ENCODE data around the gene OXCT2. TPM values are rescaled to one million over a fixed set of nuclear protein-coding genes. Genes with fewer than 3 reads are reported as not detected.

The OXCT2 gene
- 1.8 and 2.3 TPM in 2 replicates for total RNA-seq

DNA sequence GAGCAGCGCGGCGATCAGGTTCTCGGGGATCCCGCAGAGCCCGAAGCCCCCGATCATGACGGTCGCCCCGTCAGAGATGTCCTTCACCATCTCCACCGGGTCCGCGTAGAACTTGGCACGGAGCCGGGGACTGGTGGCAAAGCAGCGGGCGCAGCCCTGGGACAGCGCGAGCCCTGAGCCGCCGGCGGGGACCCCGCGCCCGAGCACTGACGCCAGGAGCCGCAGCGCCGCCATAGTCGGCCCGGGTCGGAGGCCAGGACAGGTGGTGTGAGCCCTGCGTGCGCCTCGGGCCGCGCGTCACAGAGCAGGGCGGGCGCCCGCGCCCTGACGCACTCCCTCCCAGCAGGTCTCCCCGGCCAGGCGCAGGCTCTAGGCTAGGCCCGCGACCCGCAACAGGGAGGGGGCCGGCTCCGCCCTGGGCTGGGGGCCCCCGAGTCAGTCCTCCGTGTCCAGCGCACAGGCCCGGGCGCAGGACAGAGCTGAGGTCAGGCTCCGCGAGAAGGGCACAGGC lies at the start of gene OXCT2:
TSS of gene OXCT2 (minus strand) at position 327 of the 511 bp plus-strand sequence. CDS start at position 234, 93 bp downstream.

DNA sequence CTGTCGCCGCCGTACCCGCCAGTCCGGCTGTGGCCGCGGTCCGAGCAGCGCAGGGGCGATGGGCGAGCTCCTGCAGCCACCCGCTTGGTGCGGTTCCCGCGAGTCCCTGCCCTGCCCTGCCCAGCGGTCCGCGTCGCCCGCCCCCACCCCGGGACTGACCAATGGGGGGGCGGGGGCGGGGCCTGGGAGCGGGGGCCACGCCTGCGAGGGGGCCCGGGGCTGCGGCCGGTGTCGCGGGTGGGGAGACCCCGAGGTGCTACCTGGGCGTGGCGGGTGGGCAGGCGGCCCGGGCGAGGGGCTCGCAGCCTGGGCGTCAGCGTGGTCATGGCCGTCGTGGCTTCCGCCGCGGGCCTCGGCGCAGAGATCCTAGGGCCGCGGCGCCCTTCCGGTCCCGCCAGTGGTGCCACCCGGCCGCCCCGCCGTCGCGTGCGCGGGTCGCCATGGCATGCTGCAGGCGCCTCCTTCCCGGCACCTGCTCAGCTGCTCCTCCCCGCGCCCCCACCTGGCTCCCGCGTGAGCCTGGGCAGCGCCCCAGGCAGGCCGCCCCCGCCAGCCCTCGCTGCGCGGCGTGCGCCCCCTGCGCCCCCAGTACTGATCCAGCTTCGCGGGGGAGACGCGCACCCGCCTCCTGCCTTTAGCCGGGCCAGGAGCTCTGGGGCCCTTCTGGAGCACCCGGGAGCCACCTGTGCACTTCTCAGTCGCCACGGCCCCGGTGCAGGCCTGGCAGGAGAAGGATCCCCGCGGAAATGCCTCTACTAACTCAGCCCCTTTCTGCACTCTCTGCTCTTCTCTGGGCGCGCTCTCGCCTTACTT lies 17.8 kb upstream of the OXCT2 start, which contains the start of gene BMP8B:
TSS of gene BMP8B (minus strand) at position 108 of the 813 bp plus-strand sequence. CDS start 380 bp downstream, outside the sequence.

DNA sequence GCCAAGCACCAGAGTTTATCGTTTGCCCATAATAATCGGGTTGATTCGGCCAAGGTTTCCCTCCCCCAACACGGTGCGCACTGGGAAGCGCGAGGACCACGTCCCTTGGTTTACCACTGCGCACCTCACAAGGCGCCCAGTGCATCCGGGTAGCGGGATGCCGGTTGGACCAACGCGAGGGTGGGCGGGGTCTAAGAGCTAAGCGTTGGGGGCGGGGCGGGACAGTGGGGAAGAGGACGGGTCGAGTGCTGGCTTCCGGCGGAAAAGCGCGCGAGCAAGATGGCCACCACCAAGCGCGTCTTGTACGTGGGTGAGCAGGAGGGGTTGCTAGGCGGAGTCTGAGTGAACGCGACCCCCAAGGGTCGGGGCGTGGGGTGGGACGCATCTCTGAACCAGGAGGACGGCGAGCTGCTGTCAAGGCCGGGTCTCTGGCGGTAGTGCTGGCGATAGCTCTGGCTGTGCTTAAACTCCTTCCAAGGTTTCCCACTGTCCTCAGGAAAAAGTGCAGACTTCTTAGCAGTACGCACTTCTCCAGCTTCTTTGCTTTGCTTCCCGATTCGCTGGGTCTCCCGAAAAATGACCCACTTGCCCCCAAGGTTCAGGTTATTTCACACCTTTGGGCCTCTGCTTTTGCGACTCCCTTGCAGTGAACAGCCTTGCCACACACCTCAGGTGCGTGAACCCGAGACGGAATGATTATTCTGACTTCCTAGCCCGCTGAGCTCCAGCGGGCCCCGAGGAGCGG lies 32.4 kb downstream of the OXCT2 start, which contains the start of gene PPIE:
TSS of gene PPIE (plus strand) at position 261 of the 745 bp plus-strand sequence. CDS start at position 280, 19 bp downstream.

Other genes starting within 250 kb of the OXCT2 start
- 100 and 156 TPM in 2 replicates for gene PABPC4, start 194.6 kb downstream of the OXCT2 start, total RNA-seq
- gene HEYL, start 131.7 kb downstream of the OXCT2 start, total RNA-seq, result under 0.01 TPM in 1 of 2 replicates, not detected in the other
- not detected in 2 replicates for gene NT5C1A, start 99.2 kb downstream of the OXCT2 start, total RNA-seq
- gene HPCAL4, start 79.9 kb downstream of the OXCT2 start, total RNA-seq, result not detected in 2 replicates
- 47.7 and 76.7 TPM in 2 replicates for gene PPIE, start 32.5 kb downstream of the OXCT2 start, total RNA-seq
- gene BMP8B, start 17.5 kb upstream of the OXCT2 start, total RNA-seq, result under 0.01 and 0.15 TPM in 2 replicates
- 31.2 and 33.1 TPM in 2 replicates for gene TRIT1, start 112.2 kb upstream of the OXCT2 start, total RNA-seq
- 1.4 and 2.3 TPM in 2 replicates for gene MYCL, start 130.6 kb upstream of the OXCT2 start, total RNA-seq
- 3.8 and 4.2 TPM in 2 replicates for gene MFSD2A, start 183.8 kb upstream of the OXCT2 start, total RNA-seq

Data from epithelial cell of umbilical artery (primary cell).